Measurements from ENCODE around the gene GLIPR1. TPM values are rescaled to one million over a fixed set of nuclear protein-coding genes. Genes with fewer than 3 reads are reported as not detected.
"Not testable (repeated sequence)": the region's sequence is repeated elsewhere in the genome, so short reads cannot be mapped to it uniquely, and the experiment has no call there.

Gene GLIPR1
- total and polyA plus RNA-seq, 4 donors, result 3.7 to 33.8 (median 19.8) TPM

DNA sequence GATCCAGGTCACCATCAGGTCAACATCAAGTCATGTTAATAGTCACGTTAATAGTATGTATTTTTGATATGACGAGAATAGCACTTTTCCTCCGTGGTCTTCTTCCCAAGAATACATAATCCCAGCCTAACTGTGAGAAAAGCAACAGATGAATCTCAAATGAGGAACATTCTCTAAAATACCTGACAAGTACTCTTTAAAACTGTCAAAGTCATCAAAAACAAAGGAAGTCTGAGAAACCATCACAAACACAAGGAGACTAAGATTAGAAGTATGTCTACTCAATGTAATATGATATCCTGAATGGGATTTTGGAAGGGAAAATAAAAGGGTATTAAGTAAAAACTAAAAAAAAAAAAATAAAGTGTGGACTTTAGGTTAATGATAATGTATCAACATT lies 36.8 kb upstream of the GLIPR1 start:
- H3K4me1 ChIP-seq (ENCODE audit: control insufficient read depth in 5 of 5, insufficient read depth in 5 of 5, low read length in 5 of 5), result no peaks in the 10 kb centered on the region
- ATAC-seq (ENCODE audit: insufficient read depth, low FRiP score), result no peak
- 49 to 56% methylated on average over 3 of the region's 3 CpGs for WGBS, 2 donors

DNA sequence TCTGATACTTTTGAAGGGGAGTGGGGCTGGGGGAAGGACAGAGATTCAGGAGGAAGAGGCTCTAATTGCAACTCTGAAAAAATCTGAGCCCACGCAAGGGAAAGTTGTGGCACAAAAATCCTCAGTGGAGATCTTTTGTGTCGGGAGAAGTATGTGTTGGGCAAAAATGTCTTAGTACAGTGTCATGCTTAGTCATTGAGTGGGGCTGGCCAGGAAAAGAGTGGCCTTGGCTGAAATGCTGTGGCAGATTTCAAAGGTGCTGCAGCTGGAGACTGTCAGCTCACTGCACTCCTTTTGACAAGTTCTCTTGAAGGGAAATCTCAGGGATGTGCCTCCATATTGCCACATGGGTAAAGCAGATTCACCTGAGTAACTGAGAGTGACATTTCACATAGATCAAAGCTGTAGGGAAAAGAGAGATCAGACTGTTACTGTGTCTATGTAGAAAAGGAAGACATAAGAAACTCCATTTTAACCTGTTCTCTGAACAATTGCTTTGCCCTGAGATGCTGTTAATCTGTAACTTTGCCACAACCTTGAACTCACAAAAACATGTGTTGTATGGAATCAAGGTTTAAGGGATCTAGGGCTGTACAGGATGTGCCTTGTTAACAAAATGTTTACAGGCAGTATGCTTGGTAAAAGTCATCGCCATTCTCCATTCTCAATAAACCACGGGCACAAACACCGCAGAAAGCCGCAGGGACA lies 36.0 kb upstream of the GLIPR1 start:
- Histone ChIP-seq H3K9me3 (ENCODE audit: control insufficient read depth in 4 of 4, insufficient read depth in 3 of 4, low read length in 3 of 4) (peaks cover 0 to 2% (median 0%) of the 10 kb centered on the region in 4 donors), H3K27ac (ENCODE audit: low read depth in 1 of 2, low read length in 1 of 2) (no peak overlapping the region), H3K4me1 (ENCODE audit: control insufficient read depth in 5 of 5, insufficient read depth in 5 of 5, low read length in 5 of 5) (no peaks in the 10 kb centered on the region), H3K27me3 (ENCODE audit: control insufficient read depth in 3 of 3, insufficient read depth in 3 of 3, low read length in 2 of 3) (no peaks in the 10 kb centered on the region), H3K4me3 (no peak overlapping the region), H3K36me3 (ENCODE audit: control insufficient read depth in 4 of 4, insufficient read depth in 4 of 4, low read length in 4 of 4) (no peaks in the 10 kb centered on the region), H3K9ac (ENCODE audit: insufficient read depth in 1 of 2, low read length in 2 of 2) (no peak overlapping the region)
- TF ChIP-seq CTCF (IDR thresholded peaks at IDR 0.05; ENCODE audit: control extremely low read depth, extremely low read depth), result no peak
- DNase-seq, result no peak
- 73 to 88% methylated on average over 6 of the region's 6 CpGs for WGBS, 2 donors
- ATAC-seq (ENCODE audit: insufficient read depth, low FRiP score), result no peak

More for the DNA sequence above, 36.8 kb upstream of the GLIPR1 start:
- no peak for DNase-seq
- H3K4me3 ChIP-seq, result no peak overlapping the region
- peaks cover 0 to 4% (median 0%) of the 10 kb centered on the region in 4 donors for H3K9me3 ChIP-seq (ENCODE audit: control insufficient read depth in 4 of 4, insufficient read depth in 3 of 4, low read length in 3 of 4)
- no peak for TF ChIP-seq CTCF (IDR thresholded peaks at IDR 0.05; ENCODE audit: control extremely low read depth, extremely low read depth)
- H3K36me3 ChIP-seq (ENCODE audit: control insufficient read depth in 4 of 4, insufficient read depth in 4 of 4, low read length in 4 of 4), result no peaks in the 10 kb centered on the region
- H3K27me3 ChIP-seq (ENCODE audit: control insufficient read depth in 3 of 3, insufficient read depth in 3 of 3, low read length in 2 of 3), result no peaks in the 10 kb centered on the region
- H3K9ac ChIP-seq (ENCODE audit: insufficient read depth in 1 of 2, low read length in 2 of 2), result no peak overlapping the region
- H3K27ac ChIP-seq (ENCODE audit: low read depth in 1 of 2, low read length in 1 of 2), result no peak overlapping the region

DNA sequence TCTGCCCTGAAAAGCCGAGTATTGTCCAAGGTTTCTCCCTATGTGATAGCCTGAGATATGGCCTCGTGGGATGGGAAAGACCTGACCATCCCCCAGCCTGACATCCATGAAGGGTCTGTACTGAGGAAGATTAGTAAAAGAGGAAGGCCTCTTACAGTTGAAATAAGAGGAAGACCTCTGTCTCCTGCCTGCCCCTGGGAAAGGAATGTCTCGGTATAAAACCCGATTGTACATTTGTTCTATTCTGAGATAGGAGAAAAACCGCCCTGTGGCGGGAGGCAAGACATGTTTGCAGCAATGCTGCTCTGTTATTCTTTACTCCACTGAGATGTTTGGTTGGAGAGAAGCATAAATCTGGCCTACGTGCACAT lies 35.4 kb upstream of the GLIPR1 start:
- H3K4me1 ChIP-seq (ENCODE audit: control insufficient read depth in 5 of 5, insufficient read depth in 5 of 5, low read length in 5 of 5); H3K9me3 ChIP-seq (ENCODE audit: control insufficient read depth in 4 of 4, insufficient read depth in 3 of 4, low read length in 3 of 4); ATAC-seq (ENCODE audit: insufficient read depth, low FRiP score); H3K27me3 ChIP-seq (ENCODE audit: control insufficient read depth in 3 of 3, insufficient read depth in 3 of 3, low read length in 2 of 3); H3K27ac ChIP-seq (ENCODE audit: low read depth in 1 of 2, low read length in 1 of 2); H3K36me3 ChIP-seq (ENCODE audit: control insufficient read depth in 4 of 4, insufficient read depth in 4 of 4, low read length in 4 of 4); DNase-seq; H3K4me3 ChIP-seq; H3K9ac ChIP-seq (ENCODE audit: insufficient read depth in 1 of 2, low read length in 2 of 2): not testable (repeated sequence)
- 50 to 71% methylated on average over 7 of the region's 7 CpGs for WGBS, 2 donors

DNA sequence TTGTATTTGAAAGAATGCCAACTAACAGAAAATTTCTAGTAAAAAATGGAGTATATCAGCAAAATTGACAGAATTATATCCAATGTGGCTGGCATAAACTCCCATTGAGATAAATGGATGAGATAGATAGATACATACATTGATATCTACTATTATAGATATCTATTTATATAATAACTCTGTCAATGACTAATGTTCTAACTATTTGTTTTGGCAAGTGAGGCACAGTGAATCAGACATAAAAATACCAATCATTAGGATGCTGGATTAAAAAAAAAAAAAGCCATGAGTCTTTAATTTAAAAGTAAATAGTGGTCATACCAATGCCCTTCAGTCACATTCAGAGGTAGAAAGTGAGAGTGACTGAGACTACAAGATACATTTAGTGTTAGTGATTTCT lies 33.7 kb upstream of the GLIPR1 start:
- DNase-seq, result no peak

More for the DNA sequence above, 33.7 kb upstream of the GLIPR1 start:
- H3K9me3 ChIP-seq (ENCODE audit: control insufficient read depth in 4 of 4, insufficient read depth in 3 of 4, low read length in 3 of 4), result no peaks in the 10 kb centered on the region
- no peak overlapping the region for H3K4me3 ChIP-seq
- H3K27ac ChIP-seq (ENCODE audit: low read depth in 1 of 2, low read length in 1 of 2), result no peak overlapping the region
- TF ChIP-seq CTCF (IDR thresholded peaks at IDR 0.05; ENCODE audit: control extremely low read depth, extremely low read depth), result no peak
- no peaks in the 10 kb centered on the region for H3K4me1 ChIP-seq (ENCODE audit: control insufficient read depth in 5 of 5, insufficient read depth in 5 of 5, low read length in 5 of 5)
- H3K27me3 ChIP-seq (ENCODE audit: control insufficient read depth in 3 of 3, insufficient read depth in 3 of 3, low read length in 2 of 3), result no peaks in the 10 kb centered on the region
- no peak overlapping the region for H3K9ac ChIP-seq (ENCODE audit: insufficient read depth in 1 of 2, low read length in 2 of 2)
- ATAC-seq (ENCODE audit: insufficient read depth, low FRiP score), result no peak
- no peaks in the 10 kb centered on the region for H3K36me3 ChIP-seq (ENCODE audit: control insufficient read depth in 4 of 4, insufficient read depth in 4 of 4, low read length in 4 of 4)

All from lung (tissue), 12 donors.